H9 (cell line): ENCODE results near the gene DDX27. TPM values are rescaled to one million over a fixed set of nuclear protein-coding genes. Genes with fewer than 3 reads are reported as not detected.

ENCODE experiments used
- DNase-seq: peaks from one replicate; pipeline ENCODE4 v3.0.0-alpha.2; 2017
- H2AFZ ChIP-seq: one replicate; pipeline ENCODE4 v1.6.1; 2013; ENCODE audit warnings: mild to moderate bottlenecking, low read length, control low read depth, moderate library complexity
- H2AK5ac ChIP-seq: 2 replicates; pipeline ENCODE4 v1.6.1; 2013; ENCODE audit warnings: low read length, control low read depth, mixed read lengths; ENCODE audit not compliant: insufficient read length
- H2BK120ac ChIP-seq: one replicate; pipeline ENCODE4 v1.6.1; 2013; ENCODE audit warnings: low read depth, mild to moderate bottlenecking, low read length, control low read depth, inconsistent platforms; ENCODE audit not compliant: poor library complexity, severe bottlenecking
- H2BK12ac ChIP-seq: 2 replicates; pipeline ENCODE4 v1.6.1; 2013; ENCODE audit warnings: low read length, control low read depth, mixed read lengths, low read depth; ENCODE audit not compliant: insufficient read length
- H2BK15ac ChIP-seq: 2 replicates; pipeline ENCODE4 v1.6.1; 2013; ENCODE audit warnings: low read depth, low read length, control low read depth
- H2BK20ac ChIP-seq: one replicate; pipeline ENCODE4 v1.6.1; 2013; ENCODE audit warnings: low read depth, mild to moderate bottlenecking, low read length, control low read depth, inconsistent platforms; ENCODE audit not compliant: poor library complexity, severe bottlenecking
- H2BK5ac ChIP-seq: 2 replicates; pipeline ENCODE4 v1.6.1; 2013; ENCODE audit warnings: low read length, control low read depth, mixed read lengths; ENCODE audit not compliant: insufficient read length
- H3K14ac ChIP-seq: 2 replicates; pipeline ENCODE4 v1.6.1; 2013; ENCODE audit warnings: low read length, control low read depth; ENCODE audit not compliant: insufficient read depth
- H3K18ac ChIP-seq: 2 replicates; pipeline ENCODE4 v1.6.1; 2013; ENCODE audit warnings: low read depth, mild to moderate bottlenecking, mixed read lengths, low read length, control low read depth; ENCODE audit not compliant: insufficient read length
- H3K23ac ChIP-seq: 2 replicates; pipeline ENCODE4 v1.6.1; 2013; ENCODE audit warnings: low read length, control low read depth, mixed read lengths, low read depth; ENCODE audit not compliant: insufficient read length
- H3K23me2 ChIP-seq: 2 replicates; pipeline ENCODE4 v1.6.1; 2013; ENCODE audit warnings: low read depth, mild to moderate bottlenecking, mixed read lengths, low read length, control low read depth; ENCODE audit not compliant: insufficient read length, poor library complexity, severe bottlenecking
- H3K27ac ChIP-seq: 2 replicates; pipeline ENCODE4 v1.5.1; 2013; ENCODE audit warnings: low read length, control low read depth, mixed read lengths, low read depth; ENCODE audit not compliant: insufficient read length
- H3K27me3 ChIP-seq: 2 replicates; pipeline ENCODE4 v1.6.1; 2013; ENCODE audit warnings: low read length, control low read depth, inconsistent platforms; ENCODE audit not compliant: insufficient read depth
- H3K4ac ChIP-seq: 2 replicates; pipeline ENCODE4 v1.6.1; 2013; ENCODE audit warnings: low read depth, mild to moderate bottlenecking, control low read depth, inconsistent platforms, low read length, moderate library complexity
- H3K4me1 ChIP-seq: 2 replicates; pipeline ENCODE4 v1.6.1; 2013; ENCODE audit warnings: low read length, control low read depth, inconsistent platforms; ENCODE audit not compliant: insufficient read depth
- H3K4me2 ChIP-seq: 2 replicates; pipeline ENCODE4 v1.6.1; 2013; ENCODE audit warnings: low read length, control low read depth, mixed read lengths; ENCODE audit not compliant: insufficient read length, insufficient read depth
- H3K56ac ChIP-seq: 2 replicates; pipeline ENCODE4 v1.6.1; 2013; ENCODE audit warnings: low read depth, mild to moderate bottlenecking, mixed read lengths, low read length, control low read depth; ENCODE audit not compliant: insufficient read length
- H3K79me1 ChIP-seq: 2 replicates; pipeline ENCODE4 v1.6.1; 2013; ENCODE audit warnings: low read depth, mild to moderate bottlenecking, moderate library complexity, low read length, control low read depth, inconsistent platforms; ENCODE audit not compliant: insufficient read depth, poor library complexity, severe bottlenecking
- H3K79me2 ChIP-seq: 2 replicates; pipeline ENCODE4 v1.6.1; 2013; ENCODE audit warnings: low read length, control low read depth, inconsistent platforms; ENCODE audit not compliant: insufficient read depth
- H3K9ac ChIP-seq: 2 replicates; pipeline ENCODE4 v1.6.1; 2013; ENCODE audit warnings: low read length, control low read depth, mixed read lengths; ENCODE audit not compliant: insufficient read length; ENCODE audit errors: extremely low read depth
- H3K9me3 ChIP-seq: one replicate; pipeline ENCODE4 v1.6.1; 2013; ENCODE audit warnings: low read depth, low read length, inconsistent platforms; ENCODE audit not compliant: control insufficient read depth
- H3T11ph ChIP-seq: one replicate; pipeline ENCODE4 v1.6.1; 2013; ENCODE audit warnings: mild to moderate bottlenecking, low read length, control low read depth, inconsistent platforms
- H4K20me1 ChIP-seq: one replicate; pipeline ENCODE4 v1.6.1; 2013; ENCODE audit not compliant: control insufficient read depth, insufficient read length, insufficient read depth
- H4K5ac ChIP-seq: 2 replicates; pipeline ENCODE4 v1.6.1; 2013; ENCODE audit warnings: low read depth, mild to moderate bottlenecking, mixed read lengths, low read length, control low read depth; ENCODE audit not compliant: insufficient read length
- H4K8ac ChIP-seq: replicated peaks from 2 replicates; pipeline ENCODE4 v1.6.1; 2013; ENCODE audit warnings: low read length, control low read depth, mixed read lengths, low read depth; ENCODE audit not compliant: insufficient read length
- H4K91ac ChIP-seq: 2 replicates; pipeline ENCODE4 v1.6.1; 2013; ENCODE audit warnings: low read depth, mild to moderate bottlenecking, moderate library complexity, mixed read lengths, low read length, control low read depth; ENCODE audit not compliant: insufficient read length
- H3K27ac Mint-ChIP-seq, 3 experiments: 2 replicates in 2 of 3; 3 replicates in 1 of 3; pipeline ENCODE4 v1.8.0; 2020 to 2021; ENCODE audit warnings: mixed read lengths in 3 of 3, mild to moderate bottlenecking in 1 of 3, moderate library complexity in 1 of 3
- H3K27me3 Mint-ChIP-seq: 2 replicates; pipeline ENCODE4 v1.8.0; 2021; ENCODE audit warnings: low read depth, mild to moderate bottlenecking, moderate library complexity, mixed read lengths
- H3K36me3 Mint-ChIP-seq, 3 experiments: 2 replicates in 2 of 3; 3 replicates in 1 of 3; pipeline ENCODE4 v1.8.0; 2020 to 2021; ENCODE audit warnings: low read depth in 3 of 3, mixed read lengths in 3 of 3; ENCODE audit not compliant: insufficient read depth in 1 of 3
- H3K4me1 Mint-ChIP-seq, 2 experiments: 2 replicates each; pipeline ENCODE4 v1.8.0; 2020; ENCODE audit warnings: mixed read lengths in 2 of 2
- H3K4me3 Mint-ChIP-seq, 2 experiments: 2 replicates in 1 of 2; 3 replicates in 1 of 2; pipeline ENCODE4 v1.8.0; 2020 to 2021; ENCODE audit warnings: mild to moderate bottlenecking in 2 of 2, mixed read lengths in 2 of 2, moderate library complexity in 1 of 2
- H3K9me3 Mint-ChIP-seq, 2 experiments: 2 replicates in 1 of 2; 3 replicates in 1 of 2; pipeline ENCODE4 v1.8.0; 2020; ENCODE audit warnings: mild to moderate bottlenecking in 2 of 2, mixed read lengths in 2 of 2, moderate library complexity in 1 of 2
- WGBS: extraction: QIAGEN DNeasy Blood & Tissue Kit; methylation state at CpG from one replicate; pipeline ENCODE4 v1.1.7; 2013; ENCODE audit warnings: missing lambda C conversion rate, low lambda C conversion rate, mixed read lengths; ENCODE audit not compliant: insufficient read length; ENCODE audit errors: extremely low coverage; 5-methylcytosine and 5-hydroxymethylcytosine counted together
- total RNA-seq: library from RNA; stranded (reverse); gene quantifications from 2 replicates; pipeline ENCODE4 v1.2.1, GENCODE V29; 2021
- TF ChIP-seq, protein P1 (sequence below): fragments of 200-600 bp; sonication (generic); conservative IDR thresholded peaks from 3 replicates; pipeline ENCODE4 v1.8.0; 2021; ENCODE audit warnings: antibody characterized with exemption, mild to moderate bottlenecking

Gene DDX27
- total RNA-seq, 1 experiment from 2014 or later, result 46.9 TPM

DNA sequence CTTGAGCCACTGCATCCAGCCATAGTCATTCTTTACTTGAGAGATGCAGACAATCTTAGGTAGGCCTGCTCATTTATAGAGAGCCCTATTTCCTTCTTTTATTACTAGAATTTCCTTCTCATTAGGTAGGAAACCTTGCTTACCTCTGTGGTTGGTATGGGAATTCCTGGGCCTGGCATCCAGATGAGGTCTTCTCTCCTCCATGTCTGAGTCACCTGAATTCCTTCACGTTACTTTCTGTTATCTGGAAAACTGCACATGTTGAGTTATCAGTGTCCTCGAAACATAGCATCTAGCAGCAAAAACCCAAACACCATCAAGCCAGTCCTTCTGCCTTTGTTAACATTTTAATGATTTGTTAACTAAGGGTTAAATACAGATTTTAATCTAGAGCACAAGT lies 56.4 kb downstream of the DDX27 start:
- peak overlapping the region in 1 of 3 experiments; percentile 20; a peak in 1 of 7 replicates for H3K27ac Mint-ChIP-seq
- no CpG with 5 or more reads among the region's 2 CpGs for WGBS
- Histone ChIP-seq H3K4me1 (no peaks in the 10 kb centered on the region), H2BK5ac (no peak overlapping the region), H2BK12ac (no peak overlapping the region), H3K9me3 (no peaks in the 10 kb centered on the region), H3K56ac (no peak overlapping the region), H3K27ac (no peak overlapping the region), H3K23ac (no peak overlapping the region), H3T11ph (no peak overlapping the region), H4K5ac (no peak overlapping the region), H4K8ac (no peak overlapping the region), H2AK5ac (no peak overlapping the region), H2BK20ac (no peak overlapping the region), H2BK15ac (no peak overlapping the region), H3K79me2 (peaks cover 29% of the 10 kb centered on the region), H3K27me3 (no peaks in the 10 kb centered on the region), H3K9ac (no peak overlapping the region), H3K18ac (no peak overlapping the region), H3K4me2 (no peak overlapping the region), H3K4ac (no peak overlapping the region), H3K23me2 (peaks cover 24% of the 10 kb centered on the region), H3K79me1 (no peaks in the 10 kb centered on the region), H2AFZ (no peak overlapping the region), H3K14ac (no peak overlapping the region), H4K20me1 (no peaks in the 10 kb centered on the region), H2BK120ac (no peak overlapping the region), H4K91ac (no peak overlapping the region)
- H3K36me3 Mint-ChIP-seq, result peaks cover 42 to 67% (median 62%) of the 10 kb centered on the region in 3 experiments
- DNase-seq, result no peak
- peaks cover 14 to 29% of the 10 kb centered on the region in 2 experiments for H3K9me3 Mint-ChIP-seq
- H3K27me3 Mint-ChIP-seq, result peaks cover 16% of the 10 kb centered on the region; the same call in 1 of the 2 replicates
- TF ChIP-seq, protein P1, sequence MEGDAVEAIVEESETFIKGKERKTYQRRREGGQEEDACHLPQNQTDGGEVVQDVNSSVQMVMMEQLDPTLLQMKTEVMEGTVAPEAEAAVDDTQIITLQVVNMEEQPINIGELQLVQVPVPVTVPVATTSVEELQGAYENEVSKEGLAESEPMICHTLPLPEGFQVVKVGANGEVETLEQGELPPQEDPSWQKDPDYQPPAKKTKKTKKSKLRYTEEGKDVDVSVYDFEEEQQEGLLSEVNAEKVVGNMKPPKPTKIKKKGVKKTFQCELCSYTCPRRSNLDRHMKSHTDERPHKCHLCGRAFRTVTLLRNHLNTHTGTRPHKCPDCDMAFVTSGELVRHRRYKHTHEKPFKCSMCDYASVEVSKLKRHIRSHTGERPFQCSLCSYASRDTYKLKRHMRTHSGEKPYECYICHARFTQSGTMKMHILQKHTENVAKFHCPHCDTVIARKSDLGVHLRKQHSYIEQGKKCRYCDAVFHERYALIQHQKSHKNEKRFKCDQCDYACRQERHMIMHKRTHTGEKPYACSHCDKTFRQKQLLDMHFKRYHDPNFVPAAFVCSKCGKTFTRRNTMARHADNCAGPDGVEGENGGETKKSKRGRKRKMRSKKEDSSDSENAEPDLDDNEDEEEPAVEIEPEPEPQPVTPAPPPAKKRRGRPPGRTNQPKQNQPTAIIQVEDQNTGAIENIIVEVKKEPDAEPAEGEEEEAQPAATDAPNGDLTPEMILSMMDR, result no peak
- H3K4me1 Mint-ChIP-seq, result peaks cover 13 to 18% of the 10 kb centered on the region in 2 experiments
- peak overlapping the region in 1 of 2 experiments; percentile 52; a peak in 2 of 5 replicates for H3K4me3 Mint-ChIP-seq
